Tibial nerve (tissue), 4 donors: ENCODE results near the gene RHOH. TPM values are rescaled to one million over a fixed set of nuclear protein-coding genes. Genes with fewer than 3 reads are reported as not detected.

Source experiments
- DNase-seq, 2 donors: peaks; one replicate each; pipeline ENCODE4 v3.0.0-alpha.2; 2019; ENCODE audit warnings: low spot score in 2 of 2
- H3K27ac ChIP-seq, 4 donors: fragments of 200-600 bp; sonication (generic) in 3 of 4; one replicate each; pipeline ENCODE4 v1.5.1; 2017 to 2019; ENCODE audit warnings: mild to moderate bottlenecking in 1 of 4
- H3K27me3 ChIP-seq, 2 donors: fragments of 200-600 bp; sonication (generic) in 1 of 2; one replicate each; pipeline versions ENCODE4 v1.5.1 to v1.6.0; 2017 to 2019
- H3K36me3 ChIP-seq, 3 donors: fragments of 200-600 bp; sonication (generic); one replicate each; pipeline ENCODE4 v1.5.1; 2018 to 2019
- H3K4me1 ChIP-seq, 4 donors: fragments of 200-600 bp; sonication (generic) in 3 of 4; one replicate each; pipeline ENCODE4 v1.5.1; 2017 to 2019
- H3K4me3 ChIP-seq, 4 donors: fragments of 200-600 bp; sonication (generic) in 3 of 4; one replicate each; pipeline ENCODE4 v1.5.1; 2017 to 2019; ENCODE audit warnings: mild to moderate bottlenecking in 1 of 4, moderate library complexity in 1 of 4
- H3K9me3 ChIP-seq, 4 donors: fragments of 200-600 bp; sonication (generic) in 3 of 4; one replicate each; pipeline ENCODE4 v1.5.1; 2017 to 2019
- EP300 ChIP-seq, 2 donors: sonication (generic); formaldehyde crosslinking; IDR thresholded peaks; one replicate each; pipeline ENCODE4 v1.6.1; 2017; ENCODE audit warnings: antibody characterized with exemption in 2 of 2, mild to moderate bottlenecking in 1 of 2
- POLR2A ChIP-seq, 2 donors: fragments of 450-650 bp; IDR thresholded peaks; one replicate each; pipeline ENCODE4 v1.6.1; 2017; ENCODE audit warnings: antibody characterized with exemption in 2 of 2, mild to moderate bottlenecking in 2 of 2, moderate library complexity in 2 of 2
- WGBS, 2 donors: methylation state at CpG; one replicate each; pipeline ENCODE4 v1.1.5; 2018; 5-methylcytosine and 5-hydroxymethylcytosine counted together
- total RNA-seq, 4 donors: library from RNA; depleted of rRNA; stranded (reverse); fragments of >200 nt; gene quantifications; one replicate each; pipeline ENCODE4 v1.1.0, GENCODE V29; 2016
- TF ChIP-seq, protein P1 (sequence below), 5 experiments: fragments of 200-600 bp in 3 of 5; fragments of 450-650 bp in 2 of 5; sonication (generic) in 3 of 5; IDR thresholded peaks; one replicate each; pipeline ENCODE4 v1.5.1; 2016 to 2019; ENCODE audit warnings: antibody characterized with exemption in 5 of 5, mild to moderate bottlenecking in 3 of 5, moderate library complexity in 2 of 5

Gene RHOH
- total RNA-seq, 4 donors from 2014 or later, result 0.30 to 2.2 (median 1.0) TPM

DNA sequence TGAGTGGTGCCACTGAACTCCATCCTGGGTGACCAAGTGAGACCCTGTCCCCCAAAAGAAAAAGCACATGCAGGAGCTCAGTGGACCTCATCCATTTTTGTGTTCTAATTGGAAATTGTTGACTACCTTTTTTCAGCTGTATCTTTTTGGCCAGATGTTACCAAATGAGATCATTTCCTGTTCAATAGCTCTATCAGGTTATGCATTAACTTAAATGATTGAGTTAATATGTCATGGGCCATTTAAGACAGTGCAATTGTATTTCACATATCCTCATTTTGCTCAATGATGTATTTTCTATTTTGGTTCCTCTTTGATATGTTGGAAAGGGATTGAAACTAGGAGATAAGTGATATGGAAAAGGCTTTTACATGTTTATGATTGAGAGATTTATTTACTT is 26.2 kb upstream of the RHOH start:
- Histone ChIP-seq H3K36me3 (peaks cover 0 to 8% (median 0%) of the 10 kb centered on the region in 3 donors), H3K27ac (no peak overlapping the region), H3K4me1 (no peaks in the 10 kb centered on the region), H3K27me3 (no peaks in the 10 kb centered on the region), H3K4me3 (no peak overlapping the region), H3K9me3 (peaks cover 0 to 17% (median 6%) of the 10 kb centered on the region in 4 donors)
- no peak for DNase-seq
- no peak for TF ChIP-seq POLR2A (IDR thresholded peaks at IDR 0.05)
- TF ChIP-seq EP300 (IDR thresholded peaks at IDR 0.05), result no peak
- TF ChIP-seq, protein P1, sequence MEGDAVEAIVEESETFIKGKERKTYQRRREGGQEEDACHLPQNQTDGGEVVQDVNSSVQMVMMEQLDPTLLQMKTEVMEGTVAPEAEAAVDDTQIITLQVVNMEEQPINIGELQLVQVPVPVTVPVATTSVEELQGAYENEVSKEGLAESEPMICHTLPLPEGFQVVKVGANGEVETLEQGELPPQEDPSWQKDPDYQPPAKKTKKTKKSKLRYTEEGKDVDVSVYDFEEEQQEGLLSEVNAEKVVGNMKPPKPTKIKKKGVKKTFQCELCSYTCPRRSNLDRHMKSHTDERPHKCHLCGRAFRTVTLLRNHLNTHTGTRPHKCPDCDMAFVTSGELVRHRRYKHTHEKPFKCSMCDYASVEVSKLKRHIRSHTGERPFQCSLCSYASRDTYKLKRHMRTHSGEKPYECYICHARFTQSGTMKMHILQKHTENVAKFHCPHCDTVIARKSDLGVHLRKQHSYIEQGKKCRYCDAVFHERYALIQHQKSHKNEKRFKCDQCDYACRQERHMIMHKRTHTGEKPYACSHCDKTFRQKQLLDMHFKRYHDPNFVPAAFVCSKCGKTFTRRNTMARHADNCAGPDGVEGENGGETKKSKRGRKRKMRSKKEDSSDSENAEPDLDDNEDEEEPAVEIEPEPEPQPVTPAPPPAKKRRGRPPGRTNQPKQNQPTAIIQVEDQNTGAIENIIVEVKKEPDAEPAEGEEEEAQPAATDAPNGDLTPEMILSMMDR (IDR thresholded peaks at IDR 0.05), result no peak

DNA sequence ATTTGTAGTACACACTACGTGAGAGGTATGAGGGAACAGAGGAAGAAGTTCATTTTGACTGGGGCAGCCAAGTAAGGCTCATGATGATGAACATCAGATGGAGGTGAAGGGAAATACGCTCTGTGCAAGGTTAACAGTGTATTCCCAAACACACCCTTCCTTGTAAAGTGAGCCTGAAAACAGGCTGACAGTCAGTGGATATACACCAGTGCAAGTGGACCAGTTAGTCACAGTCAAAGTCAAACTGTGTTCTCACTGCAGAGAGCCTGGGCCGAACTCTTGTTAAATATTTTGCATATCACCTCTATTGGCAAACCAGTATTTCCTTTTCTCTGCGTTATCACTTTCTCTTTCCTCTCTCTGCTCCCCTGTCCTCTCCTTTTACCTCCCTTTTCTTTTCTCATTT is 23.4 kb upstream of the RHOH start:
- TF ChIP-seq, protein P1 (IDR thresholded peaks at IDR 0.05), result no peak
- no peak for TF ChIP-seq POLR2A (IDR thresholded peaks at IDR 0.05)
- TF ChIP-seq EP300 (IDR thresholded peaks at IDR 0.05), result no peak
- 62% methylated on average over 4 of the region's 4 CpGs for WGBS, 2 donors
- H3K9me3 ChIP-seq, result peaks cover 0 to 5% (median under 1%) of the 10 kb centered on the region in 4 donors
- H3K27me3 ChIP-seq, result no peaks in the 10 kb centered on the region
- no peak for DNase-seq
- H3K4me1 ChIP-seq, result no peaks in the 10 kb centered on the region
- no peaks in the 10 kb centered on the region for H3K36me3 ChIP-seq
- H3K27ac ChIP-seq, result no peak overlapping the region
- H3K4me3 ChIP-seq, result no peak overlapping the region

DNA sequence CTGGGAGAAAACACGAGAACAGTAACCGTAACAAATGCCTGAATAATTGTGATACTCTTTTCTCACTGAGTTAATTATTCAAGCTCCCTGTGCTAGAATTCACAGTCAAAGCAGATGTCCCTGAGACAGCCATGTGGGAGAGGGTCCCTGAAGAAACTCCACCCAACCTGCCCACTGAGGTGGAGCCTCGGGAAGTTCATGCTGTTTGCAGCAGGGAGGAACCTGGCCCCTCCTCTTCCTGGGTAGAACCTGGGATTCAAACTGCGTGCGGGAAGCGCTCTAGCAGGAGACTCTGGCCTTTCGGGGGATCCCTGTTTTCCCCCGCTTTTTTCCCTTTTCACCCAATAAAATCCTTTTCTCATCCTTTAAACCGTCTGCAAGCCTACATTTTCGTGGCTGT is 20.2 kb upstream of the RHOH start:
- TF ChIP-seq, protein P1 (IDR thresholded peaks at IDR 0.05), result no peak
- TF ChIP-seq EP300 (IDR thresholded peaks at IDR 0.05), result no peak
- no peak for TF ChIP-seq POLR2A (IDR thresholded peaks at IDR 0.05)
- H3K4me1 ChIP-seq, result no peaks in the 10 kb centered on the region
- no peak overlapping the region for H3K4me3 ChIP-seq
- H3K9me3 ChIP-seq, result no peaks in the 10 kb centered on the region
- 43 to 47% methylated on average over 10 of the region's 10 CpGs for WGBS, 2 donors
- no peaks in the 10 kb centered on the region for H3K36me3 ChIP-seq
- no peaks in the 10 kb centered on the region for H3K27me3 ChIP-seq
- no peak overlapping the region for H3K27ac ChIP-seq
- DNase-seq, result no peak

DNA sequence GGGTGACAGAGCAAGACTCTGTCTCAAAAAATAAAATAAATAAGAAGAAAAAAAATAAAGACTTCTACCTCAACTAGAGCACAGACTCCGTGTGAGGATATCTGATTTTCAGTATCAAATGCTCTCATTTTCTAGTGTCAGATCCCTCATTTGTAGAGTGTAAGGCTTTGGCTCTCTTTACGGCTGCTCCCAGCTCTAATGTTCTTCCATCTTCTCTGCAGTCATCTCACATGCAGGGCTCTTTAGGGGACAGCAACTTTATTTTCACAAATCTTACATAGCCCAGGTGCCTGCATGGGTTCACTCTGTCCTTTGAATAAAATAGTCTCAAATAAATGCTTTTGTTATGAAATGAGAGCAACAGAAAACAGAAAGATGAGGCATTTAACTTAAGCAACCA is 19.2 kb upstream of the RHOH start:
- WGBS, 2 donors, result 76 to 79% methylated on average over 2 of the region's 2 CpGs
- H3K4me1 ChIP-seq, result no peaks in the 10 kb centered on the region
- no peaks in the 10 kb centered on the region for H3K9me3 ChIP-seq
- DNase-seq, result no peak
- no peak overlapping the region for H3K27ac ChIP-seq
- H3K27me3 ChIP-seq, result no peaks in the 10 kb centered on the region
- no peak overlapping the region for H3K4me3 ChIP-seq
- no peaks in the 10 kb centered on the region for H3K36me3 ChIP-seq
- TF ChIP-seq, protein P1 (IDR thresholded peaks at IDR 0.05), result no peak
- TF ChIP-seq POLR2A (IDR thresholded peaks at IDR 0.05) (no peak), EP300 (IDR thresholded peaks at IDR 0.05) (no peak)

DNA sequence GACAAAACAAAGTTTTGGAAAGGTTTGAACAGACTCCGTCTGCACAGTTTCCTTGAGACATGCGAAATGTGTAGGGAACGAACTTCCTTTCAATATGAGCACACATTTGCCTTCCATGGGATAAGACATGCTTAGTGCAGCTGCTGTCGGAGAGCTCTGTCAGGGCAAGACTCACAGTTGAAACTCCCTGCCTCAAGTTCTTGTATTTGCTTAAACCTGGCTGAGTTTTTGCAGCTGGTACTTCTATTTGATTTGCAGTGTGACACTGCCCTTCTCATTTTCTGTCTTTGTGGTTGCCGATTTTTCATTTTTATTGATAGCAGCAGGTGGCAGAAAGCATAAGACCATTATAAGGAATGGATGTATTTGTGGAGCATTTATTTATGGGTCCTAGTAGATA is 18.2 kb upstream of the RHOH start:
- Histone ChIP-seq H3K4me3 (no peak overlapping the region), H3K27ac (no peak overlapping the region), H3K36me3 (no peaks in the 10 kb centered on the region), H3K4me1 (no peaks in the 10 kb centered on the region), H3K27me3 (no peaks in the 10 kb centered on the region), H3K9me3 (no peaks in the 10 kb centered on the region)
- 65 to 70% methylated on average over 5 of the region's 5 CpGs for WGBS, 2 donors
- DNase-seq, result no peak
- TF ChIP-seq POLR2A (IDR thresholded peaks at IDR 0.05), result no peak

DNA sequence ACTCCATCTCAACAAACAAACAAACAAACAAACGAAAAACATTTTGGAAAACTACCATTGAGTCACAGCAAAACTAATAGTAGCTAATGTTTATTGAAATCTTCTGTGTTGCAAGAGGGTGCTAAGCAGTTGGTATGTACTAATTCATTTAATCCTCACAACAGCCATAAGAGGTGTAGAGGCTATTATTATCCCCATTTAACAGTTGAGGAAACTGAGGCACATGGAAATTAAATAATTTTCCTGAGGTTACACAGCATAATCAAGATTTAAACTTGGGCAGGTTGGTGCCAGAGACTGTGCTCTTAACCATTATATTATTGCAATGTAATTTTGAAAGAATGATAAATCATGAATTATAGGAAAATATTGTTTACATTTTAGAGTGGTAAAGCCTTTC is 17.5 kb upstream of the RHOH start:
- WGBS, 2 donors, result 90 to 94% methylated on average over 1 of the region's 1 CpG

More for the DNA sequence above, 17.5 kb upstream of the RHOH start:
- H3K27me3 ChIP-seq, result no peaks in the 10 kb centered on the region
- TF ChIP-seq EP300 (IDR thresholded peaks at IDR 0.05) (no peak), POLR2A (IDR thresholded peaks at IDR 0.05) (no peak)
- TF ChIP-seq, protein P1 (IDR thresholded peaks at IDR 0.05), result no peak
- H3K4me3 ChIP-seq, result no peak overlapping the region
- H3K4me1 ChIP-seq, result no peaks in the 10 kb centered on the region
- no peak for DNase-seq
- H3K36me3 ChIP-seq, result no peaks in the 10 kb centered on the region
- H3K27ac ChIP-seq, result no peak overlapping the region
- no peaks in the 10 kb centered on the region for H3K9me3 ChIP-seq
